Left lung (tissue), 10 donors: Measurements from ENCODE around the gene CSTPP1. TPM values are rescaled to one million over a fixed set of nuclear protein-coding genes. Genes with fewer than 3 reads are reported as not detected.
"Not testable (repeated sequence)": the region's sequence is repeated elsewhere in the genome, so short reads cannot be mapped to it uniquely, and the experiment has no call there.

ENCODE experiments used
- ATAC-seq: fragments of 200-7000 bp; cut with Tn5 transposase; one replicate; pipeline ENCODE4 v1.9.1; 2020; ENCODE audit warnings: moderate library complexity
- DNase-seq, 4 donors: peaks; one replicate each; pipeline ENCODE4 v3.0.0-alpha.2; 2013 to 2020
- H3K27ac ChIP-seq, 2 donors: fragments of 200-600 bp; sonication (generic) in 1 of 2; one replicate each; pipeline versions ENCODE4 v1.5.0 to v1.8.0; 2020 to 2021
- H3K27me3 ChIP-seq, 2 donors: fragments of 200-600 bp; sonication (generic) in 1 of 2; one replicate each; pipeline versions ENCODE4 v1.5.0 to v1.8.0; 2020 to 2021
- H3K36me3 ChIP-seq, 2 donors: fragments of 200-600 bp; sonication (generic) in 1 of 2; one replicate each; pipeline versions ENCODE4 v1.5.0 to v1.8.0; 2020 to 2021
- H3K4me1 ChIP-seq, 2 donors: fragments of 200-600 bp; one replicate each; pipeline ENCODE4 v1.8.0; 2021
- H3K4me3 ChIP-seq, 2 donors: fragments of 200-600 bp; sonication (generic) in 1 of 2; one replicate each; pipeline versions ENCODE4 v1.5.0 to v1.8.0; 2020 to 2021; ENCODE audit warnings: mild to moderate bottlenecking in 1 of 2
- H3K9me3 ChIP-seq, 2 donors: fragments of 200-600 bp; sonication (generic) in 1 of 2; one replicate each; pipeline versions ENCODE4 v1.5.0 to v1.8.0; 2020 to 2021
- CTCF ChIP-seq, 2 donors: fragments of 200-600 bp; sonication (generic) in 1 of 2; IDR thresholded peaks; one replicate each; pipeline versions ENCODE4 v1.5.0 to v1.8.0; 2021; ENCODE audit warnings: antibody characterized with exemption in 2 of 2
- intact Hi-C, 2 donors: fragments of 100-400 bp; cut with DNase I; formaldehyde crosslinking; loops; one replicate each; pipeline versions ENCODE4 v1.11.2 to v1.14.2; 2022
- polyA plus RNA-seq, 6 donors: library from polyadenylated mRNA; unstranded; fragments of 120-200 nt; gene quantifications; one replicate each; pipeline ENCODE4 v1.2.1, GENCODE V29; 2013; ENCODE audit not compliant: insufficient read length in 6 of 6
- total RNA-seq, 2 donors: library from RNA; stranded (reverse); fragmentation: NEBNext Ultra II Directional; extraction: Animal tissue kit (Norgen Biotek cat#: 25700); gene quantifications; one replicate each; pipeline ENCODE4 v1.2.1, GENCODE V29; 2021
- donor health status: DM: no; HTN: yes; CAD: no.
- donor health status: DM: no; HTN: no; CAD: no.

CSTPP1 gene
- total and polyA plus RNA-seq, 8 donors = 28.7 to 56.0 (median 51.4) TPM

GRCh38 chr11:47070769-47071168 is 134.2 kb downstream of the CSTPP1 start:
- DNase-seq = no peak
- TF ChIP-seq CTCF (IDR thresholded peaks at IDR 0.05) = no peak

GRCh38 chr11:47071341-47071740 is 134.8 kb downstream of the CSTPP1 start:
- Histone ChIP-seq H3K27me3 (no peaks in the 10 kb centered on the region), H3K36me3 (no peaks in the 10 kb centered on the region), H3K27ac (no peak overlapping the region), H3K4me1 (no peaks in the 10 kb centered on the region), H3K4me3 (no peak overlapping the region), H3K9me3 (no peaks in the 10 kb centered on the region)
- DNase-seq = no peak
- ATAC-seq = no peak
- TF ChIP-seq CTCF (IDR thresholded peaks at IDR 0.05) = no peak
- intact Hi-C loops = no loop called here

More at GRCh38 chr11:47070769-47071168, 134.2 kb downstream of the CSTPP1 start:
- no peaks in the 10 kb centered on the region for H3K4me1 ChIP-seq
- H3K9me3 ChIP-seq = no peaks in the 10 kb centered on the region
- H3K36me3 ChIP-seq = no peaks in the 10 kb centered on the region
- no peak overlapping the region for H3K4me3 ChIP-seq
- no peak for ATAC-seq
- H3K27me3 ChIP-seq = no peaks in the 10 kb centered on the region
- H3K27ac ChIP-seq = no peak overlapping the region
- intact Hi-C loops = no loop called here

- intact Hi-C loops = no loop called here
- Histone ChIP-seq H3K9me3 (no peaks in the 10 kb centered on the region), H3K27ac (no peak overlapping the region), H3K36me3 (no peaks in the 10 kb centered on the region), H3K27me3 (no peaks in the 10 kb centered on the region), H3K4me3 (no peak overlapping the region), H3K4me1 (no peaks in the 10 kb centered on the region)
- no peak for TF ChIP-seq CTCF (IDR thresholded peaks at IDR 0.05)
- DNase-seq = peak in 2 of 4 donors; percentile 64 to 80
- no peak for ATAC-seq
Observed at GRCh38 chr11:47071791-47072261, 135.3 kb downstream of the CSTPP1 start.

GRCh38 chr11:47078751-47079521 is 142.4 kb downstream of the CSTPP1 start:
- no peaks in the 10 kb centered on the region for H3K4me1 ChIP-seq
- TF ChIP-seq CTCF (IDR thresholded peaks at IDR 0.05) = no peak
- ATAC-seq = no peak
- intact Hi-C loops = no loop called here
- H3K27ac ChIP-seq = no peak overlapping the region
- no peak for DNase-seq
- no peaks in the 10 kb centered on the region for H3K36me3 ChIP-seq
- no peaks in the 10 kb centered on the region for H3K9me3 ChIP-seq
- no peaks in the 10 kb centered on the region for H3K27me3 ChIP-seq
- no peak overlapping the region for H3K4me3 ChIP-seq

GRCh38 chr11:47080775-47081174 is 144.2 kb downstream of the CSTPP1 start:
- ATAC-seq, H3K9me3 ChIP-seq, H3K4me3 ChIP-seq, intact Hi-C loops, DNase-seq, H3K36me3 ChIP-seq, H3K4me1 ChIP-seq, H3K27me3 ChIP-seq, H3K27ac ChIP-seq: not testable (repeated sequence)
